Choroid plexus epithelial cell (primary cell): ENCODE results near the gene EGFLAM.

Source experiments
- DNase-seq: peaks from one replicate; pipeline ENCODE4 v3.0.0-alpha.2; 2010; ENCODE audit warnings: low read depth
- H3K4me3 ChIP-seq: 2 replicates; pipeline ENCODE4 v1.5.1; 2011; ENCODE audit warnings: low read depth, mild to moderate bottlenecking, control low read depth, low read length, moderate library complexity
- CTCF ChIP-seq: conservative IDR thresholded peaks from 2 replicates; pipeline ENCODE4 v1.5.1; 2011; ENCODE audit warnings: low read depth, mild to moderate bottlenecking, control low read depth, inconsistent platforms, low read length, moderate library complexity

EGFLAM gene

DNA sequence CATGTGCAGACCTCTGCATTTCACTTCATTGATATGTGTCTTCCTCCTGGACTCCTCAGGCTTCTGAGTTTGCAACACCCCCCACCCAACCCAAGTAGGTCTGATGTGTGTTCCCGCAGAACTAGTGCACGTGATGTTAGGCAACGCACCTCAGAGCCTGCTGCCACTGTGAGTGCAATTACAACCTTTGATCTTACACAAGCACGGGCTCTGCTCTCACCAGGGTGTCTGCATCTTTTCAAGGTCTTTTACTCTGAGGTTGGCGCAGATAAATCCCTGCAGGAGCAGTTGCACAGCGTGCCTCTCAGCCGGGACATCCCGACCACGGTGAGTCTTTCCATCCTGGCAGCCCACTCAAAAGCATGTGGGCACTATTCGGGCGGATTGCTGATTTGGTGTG is 80.1 kb downstream of the EGFLAM start:
- no peak overlapping the region for H3K4me3 ChIP-seq
- no peak for TF ChIP-seq CTCF
- DNase-seq, result no peak

DNA sequence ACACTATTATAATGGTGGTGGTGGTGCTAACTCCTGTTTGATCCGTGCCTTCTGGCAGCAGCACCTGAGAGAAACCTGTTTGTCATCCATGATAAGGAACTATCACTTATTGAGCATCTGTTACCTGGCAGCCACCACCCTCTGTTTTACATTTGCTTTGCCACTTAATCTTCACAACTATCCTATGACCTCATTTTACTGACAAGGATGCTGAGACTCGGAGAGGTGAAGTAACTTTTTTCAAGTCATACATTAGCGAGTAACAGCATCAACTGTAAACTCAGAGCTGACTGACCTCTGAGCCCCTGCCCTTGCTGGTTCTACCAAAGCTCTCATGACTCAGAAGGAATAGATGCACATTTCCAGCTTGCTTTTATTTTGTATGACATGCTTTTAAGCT is 81.1 kb downstream of the EGFLAM start:
- peak; percentile 4 for DNase-seq
- TF ChIP-seq CTCF, result no peak
- no peak overlapping the region for H3K4me3 ChIP-seq

- H3K4me3 ChIP-seq, result no peak overlapping the region
- DNase-seq, result no peak
- TF ChIP-seq CTCF, result no peak
These were observed 82.7 kb downstream of the EGFLAM start for GRCh38 chr5:38341056-38341455.

- no peak for DNase-seq
- TF ChIP-seq CTCF, result no peak
- H3K4me3 ChIP-seq, result no peak overlapping the region
These were observed 83.3 kb downstream of the EGFLAM start for GRCh38 chr5:38341641-38342040.

GRCh38 chr5:38342261-38342660 is 83.9 kb downstream of the EGFLAM start:
- no peak for DNase-seq
- H3K4me3 ChIP-seq, result no peak overlapping the region
- TF ChIP-seq CTCF, result no peak

DNA sequence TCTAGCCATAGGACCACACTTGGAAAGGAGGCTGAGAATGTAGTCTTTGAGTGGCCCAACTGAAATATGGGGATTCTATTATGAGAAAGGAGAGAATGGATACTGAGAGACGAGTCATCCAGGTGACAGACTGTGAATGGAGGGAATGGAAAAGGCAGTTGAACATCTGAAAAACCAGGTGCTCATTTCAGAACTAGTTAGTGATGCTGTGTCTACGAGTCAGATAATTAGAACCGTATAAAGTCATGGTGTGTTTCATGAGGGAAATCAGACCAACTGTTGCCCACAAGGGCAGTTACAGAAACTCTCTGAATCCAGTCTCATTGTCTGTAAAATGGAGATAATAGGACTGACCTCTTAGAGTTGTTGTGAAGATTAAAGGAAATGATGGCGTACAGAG is 86.5 kb downstream of the EGFLAM start:
- TF ChIP-seq CTCF, result no peak
- DNase-seq, result no peak
- no peak overlapping the region for H3K4me3 ChIP-seq

DNA sequence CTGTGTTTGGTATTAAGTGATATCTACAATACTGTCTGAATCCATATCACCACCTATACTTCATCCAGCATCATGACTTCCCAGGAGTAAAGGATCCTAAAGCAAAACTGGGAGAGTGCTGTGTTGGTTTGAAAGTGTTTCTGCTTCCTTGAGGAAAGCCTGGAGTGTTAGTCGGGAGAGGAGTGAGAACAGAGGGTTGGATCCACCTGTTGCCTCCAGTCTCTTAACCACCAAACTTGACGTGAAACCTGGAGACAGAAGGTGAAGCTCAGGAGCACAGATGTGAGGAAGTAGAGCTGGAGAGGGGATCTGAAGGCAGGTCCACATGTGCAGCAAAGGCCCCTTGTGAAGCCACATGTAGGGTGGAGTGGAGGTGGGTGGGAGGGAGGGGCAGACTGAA is 88.2 kb downstream of the EGFLAM start:
- no peak overlapping the region for H3K4me3 ChIP-seq
- no peak for TF ChIP-seq CTCF
- no peak for DNase-seq
